GM12878 (cell line): ENCODE results near the gene THADA. TPM values are rescaled to one million over a fixed set of nuclear protein-coding genes. Genes with fewer than 3 reads are reported as not detected.

ENCODE experiments used
- EZH2 ChIP-seq: IDR thresholded peaks from 2 replicates; pipeline ENCODE4 v1.6.1; 2012; ENCODE audit warnings: low read depth, mild to moderate bottlenecking, control low read depth, inconsistent platforms, low read length, borderline replicate concordance; ENCODE audit not compliant: control insufficient read depth
- HDAC2 ChIP-seq: fragments of 200-600 bp; sonication (generic); IDR thresholded peaks from 2 replicates; pipeline ENCODE4 v1.6.1; 2017
- IRF5 ChIP-seq: fragments of 450-650 bp; IDR thresholded peaks from 2 replicates; pipeline ENCODE4 v1.6.1; 2017; ENCODE audit warnings: borderline replicate concordance
- MTA2 ChIP-seq: fragments of 450-650 bp; IDR thresholded peaks from 2 replicates; pipeline ENCODE4 v1.6.1; 2016; ENCODE audit warnings: low read depth, mild to moderate bottlenecking, moderate library complexity
- NFYB ChIP-seq: IDR thresholded peaks from 2 replicates; pipeline ENCODE4 v1.6.1; 2011; ENCODE audit warnings: low read depth, mild to moderate bottlenecking, low read length, improper control_type of control experiment, moderate library complexity; ENCODE audit not compliant: insufficient read depth
- POLR2AphosphoS5 ChIP-seq: IDR thresholded peaks from 2 replicates; pipeline ENCODE4 v1.6.1; 2011; ENCODE audit warnings: mild to moderate bottlenecking, low read length, inconsistent platforms
- RAD21 ChIP-seq: IDR thresholded peaks from 2 replicates; pipeline ENCODE4 v1.6.1; 2011; ENCODE audit warnings: mild to moderate bottlenecking, low read depth, low read length, moderate library complexity; ENCODE audit not compliant: insufficient read depth
- RBBP5 ChIP-seq: fragments of 200-600 bp; sonication (generic); conservative IDR thresholded peaks from 2 replicates; pipeline ENCODE4 v1.6.1; 2016
- RELA ChIP-seq: fragments of 450-650 bp; IDR thresholded peaks from 2 replicates; pipeline ENCODE4 v1.8.0; 2014; ENCODE audit warnings: borderline replicate concordance; ENCODE audit not compliant: partially characterized antibody
- SPI1 ChIP-seq: IDR thresholded peaks from 2 replicates; pipeline ENCODE4 v1.6.1; 2011; ENCODE audit warnings: low read depth, mild to moderate bottlenecking, low read length, moderate library complexity, borderline replicate concordance; ENCODE audit not compliant: insufficient read depth
- SUZ12 ChIP-seq: fragments of 200-600 bp; sonication (generic); IDR thresholded peaks from one replicate; pipeline ENCODE4 v1.6.1; 2018; ENCODE audit warnings: antibody characterized with exemption, mild to moderate bottlenecking; ENCODE audit not compliant: unreplicated experiment
- TCF3 ChIP-seq: IDR thresholded peaks from 2 replicates; pipeline ENCODE4 v1.6.1; 2012; ENCODE audit warnings: low read depth, mild to moderate bottlenecking, low read length, borderline replicate concordance; ENCODE audit not compliant: insufficient read depth
- WRNIP1 ChIP-seq: IDR thresholded peaks from 2 replicates; pipeline ENCODE4 v1.6.1; 2011; ENCODE audit warnings: low read depth, low read length, improper control_type of control experiment, borderline replicate concordance
- ZBED1 ChIP-seq: IDR thresholded peaks from 2 replicates; pipeline ENCODE4 v1.6.1; 2016; ENCODE audit warnings: borderline replicate concordance
- polyA plus RNA-seq, 11 experiments: library from polyadenylated mRNA; depleted of rRNA in 4 of 11; unstranded in 6 of 11; stranded (reverse) in 5 of 11; fragments of >200 nt; fragmentation: Nextera tagmentation in 4 of 11; fragmentation: Illumina TruSeq in 1 of 11; extraction: Ambion mirVana in 4 of 11; extraction: Trizol in 1 of 11; gene quantifications; 1 replicate in 1 of 11; 2 replicates in 10 of 11; pipeline versions ENCODE4 v1.2.1 to v1.2.3, GENCODE V29; 2011 to 2016; ENCODE audit warnings: inconsistent platforms in 2 of 11, missing spikeins in 2 of 11, low read depth in 1 of 11
- total RNA-seq, 4 experiments: library from RNA; depleted of rRNA in 3 of 4; stranded (reverse); fragments of >200 nt in 3 of 4; fragmentation: Illumina TruSeq in 1 of 4; extraction: Trizol in 1 of 4; gene quantifications; 2 replicates each; pipeline versions ENCODE4 v1.2.1 to v1.2.3, GENCODE V29; 2013 to 2021
- TF ChIP-seq, protein P1 (sequence below): fragments of 450-650 bp; IDR thresholded peaks from 2 replicates; pipeline ENCODE4 v1.6.1; 2017; ENCODE audit warnings: mild to moderate bottlenecking
- TF ChIP-seq, protein P2 (sequence below): IDR thresholded peaks from 2 replicates; pipeline ENCODE4 v1.6.1; 2011; ENCODE audit warnings: borderline replicate concordance, low read depth, mild to moderate bottlenecking, moderate library complexity, low read length; ENCODE audit not compliant: insufficient read depth, poor library complexity, severe bottlenecking
- TF ChIP-seq, protein P3 (sequence below): fragments of 450-650 bp; IDR thresholded peaks from 2 replicates; pipeline ENCODE4 v1.6.1; 2018; ENCODE audit warnings: borderline replicate concordance, mild to moderate bottlenecking; ENCODE audit not compliant: partially characterized antibody

THADA gene
- total and polyA plus RNA-seq, 10 of the 15 experiments (the other 5 are each of a cell fraction or from before 2014, with no cell fraction given): 14.6 to 33.2 (median 23.2) TPM

DNA sequence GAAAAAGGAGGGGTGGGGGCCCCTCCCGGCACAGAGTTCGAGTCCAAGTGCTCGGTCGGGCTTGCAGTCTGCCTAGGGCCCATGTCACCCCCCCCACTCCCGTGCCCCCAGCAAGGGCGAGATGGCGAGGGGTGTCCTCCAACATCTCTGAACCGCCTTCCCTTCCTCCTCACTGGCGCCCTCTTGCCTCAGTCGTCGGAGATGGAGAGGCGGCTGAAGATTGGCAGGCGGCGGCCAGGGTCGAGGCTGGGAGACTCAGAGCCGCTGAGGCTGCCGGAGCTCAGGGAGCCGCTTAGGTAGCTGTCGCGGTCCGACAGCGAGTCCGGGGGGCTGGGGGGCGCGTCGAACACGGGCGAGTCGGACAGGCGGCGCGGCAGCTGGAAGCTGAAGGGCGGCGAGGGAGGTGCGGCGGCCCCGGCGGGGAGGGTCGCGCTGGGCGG is 371.7 kb downstream of the THADA start (continued):
- TF ChIP-seq RAD21 (peak; percentile 54), POLR2AphosphoS5 (peak; percentile 58; the same call in 1 of the 2 replicates), NFYB (no peak), MTA2 (no peak), WRNIP1 (no peak), ZBED1 (no peak), EZH2 (no peak), TCF3 (no peak), SPI1 (no peak), SUZ12 (no peak), RBBP5 (no peak), IRF5 (no peak), RELA (no peak), HDAC2 (no peak)
- TF ChIP-seq, protein P1, sequence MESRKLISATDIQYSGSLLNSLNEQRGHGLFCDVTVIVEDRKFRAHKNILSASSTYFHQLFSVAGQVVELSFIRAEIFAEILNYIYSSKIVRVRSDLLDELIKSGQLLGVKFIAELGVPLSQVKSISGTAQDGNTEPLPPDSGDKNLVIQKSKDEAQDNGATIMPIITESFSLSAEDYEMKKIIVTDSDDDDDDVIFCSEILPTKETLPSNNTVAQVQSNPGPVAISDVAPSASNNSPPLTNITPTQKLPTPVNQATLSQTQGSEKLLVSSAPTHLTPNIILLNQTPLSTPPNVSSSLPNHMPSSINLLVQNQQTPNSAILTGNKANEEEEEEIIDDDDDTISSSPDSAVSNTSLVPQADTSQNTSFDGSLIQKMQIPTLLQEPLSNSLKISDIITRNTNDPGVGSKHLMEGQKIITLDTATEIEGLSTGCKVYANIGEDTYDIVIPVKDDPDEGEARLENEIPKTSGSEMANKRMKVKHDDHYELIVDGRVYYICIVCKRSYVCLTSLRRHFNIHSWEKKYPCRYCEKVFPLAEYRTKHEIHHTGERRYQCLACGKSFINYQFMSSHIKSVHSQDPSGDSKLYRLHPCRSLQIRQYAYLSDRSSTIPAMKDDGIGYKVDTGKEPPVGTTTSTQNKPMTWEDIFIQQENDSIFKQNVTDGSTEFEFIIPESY: no peak
- TF ChIP-seq, protein P2, sequence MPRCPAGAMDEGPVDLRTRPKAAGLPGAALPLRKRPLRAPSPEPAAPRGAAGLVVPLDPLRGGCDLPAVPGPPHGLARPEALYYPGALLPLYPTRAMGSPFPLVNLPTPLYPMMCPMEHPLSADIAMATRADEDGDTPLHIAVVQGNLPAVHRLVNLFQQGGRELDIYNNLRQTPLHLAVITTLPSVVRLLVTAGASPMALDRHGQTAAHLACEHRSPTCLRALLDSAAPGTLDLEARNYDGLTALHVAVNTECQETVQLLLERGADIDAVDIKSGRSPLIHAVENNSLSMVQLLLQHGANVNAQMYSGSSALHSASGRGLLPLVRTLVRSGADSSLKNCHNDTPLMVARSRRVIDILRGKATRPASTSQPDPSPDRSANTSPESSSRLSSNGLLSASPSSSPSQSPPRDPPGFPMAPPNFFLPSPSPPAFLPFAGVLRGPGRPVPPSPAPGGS: no peak
- TF ChIP-seq, protein P3, sequence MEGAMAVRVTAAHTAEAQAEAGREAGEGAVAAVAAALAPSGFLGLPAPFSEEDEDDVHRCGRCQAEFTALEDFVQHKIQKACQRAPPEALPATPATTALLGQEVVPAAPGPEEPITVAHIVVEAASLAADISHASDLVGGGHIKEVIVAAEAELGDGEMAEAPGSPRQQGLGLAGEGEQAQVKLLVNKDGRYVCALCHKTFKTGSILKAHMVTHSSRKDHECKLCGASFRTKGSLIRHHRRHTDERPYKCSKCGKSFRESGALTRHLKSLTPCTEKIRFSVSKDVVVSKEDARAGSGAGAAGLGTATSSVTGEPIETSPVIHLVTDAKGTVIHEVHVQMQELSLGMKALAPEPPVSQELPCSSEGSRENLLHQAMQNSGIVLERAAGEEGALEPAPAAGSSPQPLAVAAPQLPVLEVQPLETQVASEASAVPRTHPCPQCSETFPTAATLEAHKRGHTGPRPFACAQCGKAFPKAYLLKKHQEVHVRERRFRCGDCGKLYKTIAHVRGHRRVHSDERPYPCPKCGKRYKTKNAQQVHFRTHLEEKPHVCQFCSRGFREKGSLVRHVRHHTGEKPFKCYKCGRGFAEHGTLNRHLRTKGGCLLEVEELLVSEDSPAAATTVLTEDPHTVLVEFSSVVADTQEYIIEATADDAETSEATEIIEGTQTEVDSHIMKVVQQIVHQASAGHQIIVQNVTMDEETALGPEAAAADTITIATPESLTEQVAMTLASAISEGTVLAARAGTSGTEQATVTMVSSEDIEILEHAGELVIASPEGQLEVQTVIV: no peak
